ENCODE measurements around the gene NRP1. TPM values are rescaled to one million over a fixed set of nuclear protein-coding genes. Genes with fewer than 3 reads are reported as not detected.

The NRP1 gene
- total RNA-seq, 1 donor from 2014 or later, result 208 TPM

DNA sequence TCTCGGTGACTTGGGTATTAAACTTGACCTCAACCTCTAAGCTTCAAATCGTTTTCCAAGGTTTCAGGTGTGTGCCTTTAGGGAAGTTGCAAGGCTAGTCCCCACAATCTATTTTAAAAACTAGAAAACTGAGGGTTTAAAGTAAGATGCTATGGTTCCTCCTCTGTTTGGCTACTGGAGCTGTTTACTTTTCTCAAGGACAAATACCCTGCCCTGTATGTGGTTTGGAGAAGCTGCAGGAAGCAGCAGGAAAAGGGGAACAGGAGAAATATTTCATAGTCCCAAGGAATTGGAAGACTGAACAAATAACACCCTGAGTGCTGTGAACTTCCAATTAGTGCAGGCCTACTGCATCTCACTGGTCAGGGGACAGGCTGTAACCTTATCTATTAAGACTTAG lies 135.9 kb downstream of the NRP1 start:
- Mint-ChIP-seq H3K36me3 (ENCODE audit: unreplicated experiment) (peaks cover 63% of the 10 kb centered on the region), H3K27me3 (ENCODE audit: unreplicated experiment) (no peaks in the 10 kb centered on the region), H3K4me3 (ENCODE audit: unreplicated experiment) (no peak overlapping the region), H3K27ac (ENCODE audit: unreplicated experiment) (peak overlapping the region; percentile 69), H3K9me3 (ENCODE audit: unreplicated experiment) (no peaks in the 10 kb centered on the region), H3K4me1 (ENCODE audit: unreplicated experiment) (peaks cover 53% of the 10 kb centered on the region)
- TF ChIP-seq, protein P1, sequence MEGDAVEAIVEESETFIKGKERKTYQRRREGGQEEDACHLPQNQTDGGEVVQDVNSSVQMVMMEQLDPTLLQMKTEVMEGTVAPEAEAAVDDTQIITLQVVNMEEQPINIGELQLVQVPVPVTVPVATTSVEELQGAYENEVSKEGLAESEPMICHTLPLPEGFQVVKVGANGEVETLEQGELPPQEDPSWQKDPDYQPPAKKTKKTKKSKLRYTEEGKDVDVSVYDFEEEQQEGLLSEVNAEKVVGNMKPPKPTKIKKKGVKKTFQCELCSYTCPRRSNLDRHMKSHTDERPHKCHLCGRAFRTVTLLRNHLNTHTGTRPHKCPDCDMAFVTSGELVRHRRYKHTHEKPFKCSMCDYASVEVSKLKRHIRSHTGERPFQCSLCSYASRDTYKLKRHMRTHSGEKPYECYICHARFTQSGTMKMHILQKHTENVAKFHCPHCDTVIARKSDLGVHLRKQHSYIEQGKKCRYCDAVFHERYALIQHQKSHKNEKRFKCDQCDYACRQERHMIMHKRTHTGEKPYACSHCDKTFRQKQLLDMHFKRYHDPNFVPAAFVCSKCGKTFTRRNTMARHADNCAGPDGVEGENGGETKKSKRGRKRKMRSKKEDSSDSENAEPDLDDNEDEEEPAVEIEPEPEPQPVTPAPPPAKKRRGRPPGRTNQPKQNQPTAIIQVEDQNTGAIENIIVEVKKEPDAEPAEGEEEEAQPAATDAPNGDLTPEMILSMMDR (IDR thresholded peaks at IDR 0.05), result no peak
- DNase-seq (ENCODE audit: extremely low spot score, unreplicated experiment), result no peak

DNA sequence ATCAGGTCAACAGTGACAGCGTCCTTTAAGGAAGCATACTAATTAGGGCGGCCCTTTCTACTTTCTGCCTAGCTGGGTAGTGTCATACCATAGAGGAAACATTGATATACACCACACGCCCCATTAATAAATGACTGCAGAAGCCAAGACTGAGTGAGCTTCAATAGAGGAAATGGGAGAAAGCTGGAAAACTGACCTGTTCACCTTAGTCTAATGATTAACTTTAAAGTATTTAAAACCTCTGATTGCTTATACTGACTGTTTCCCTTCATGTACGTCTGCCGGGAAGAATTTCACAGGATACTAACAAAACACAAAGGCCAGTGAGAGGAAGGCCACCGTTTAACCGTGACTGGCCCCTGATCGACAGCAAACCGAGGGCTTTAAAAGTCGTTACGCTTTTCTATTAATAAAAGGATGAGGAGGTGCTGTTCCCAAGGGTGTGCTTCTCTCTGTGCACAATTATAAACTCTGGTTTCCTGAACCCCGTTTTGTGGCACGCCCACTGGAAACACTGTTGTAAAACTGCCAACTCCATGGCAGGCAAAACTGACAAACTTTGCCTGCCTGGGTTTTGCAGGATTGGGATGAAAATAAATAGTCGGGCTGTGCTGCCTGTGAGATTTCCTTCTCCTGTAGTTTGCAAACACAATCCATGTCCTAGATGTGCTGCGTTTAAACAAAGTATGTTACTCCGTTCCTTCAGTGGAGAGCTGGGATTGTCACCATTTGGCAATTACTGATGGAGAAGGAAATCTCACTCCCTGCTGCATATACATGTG lies 137.6 kb downstream of the NRP1 start:
- H3K4me3 Mint-ChIP-seq (ENCODE audit: unreplicated experiment), result no peak overlapping the region

DNA sequence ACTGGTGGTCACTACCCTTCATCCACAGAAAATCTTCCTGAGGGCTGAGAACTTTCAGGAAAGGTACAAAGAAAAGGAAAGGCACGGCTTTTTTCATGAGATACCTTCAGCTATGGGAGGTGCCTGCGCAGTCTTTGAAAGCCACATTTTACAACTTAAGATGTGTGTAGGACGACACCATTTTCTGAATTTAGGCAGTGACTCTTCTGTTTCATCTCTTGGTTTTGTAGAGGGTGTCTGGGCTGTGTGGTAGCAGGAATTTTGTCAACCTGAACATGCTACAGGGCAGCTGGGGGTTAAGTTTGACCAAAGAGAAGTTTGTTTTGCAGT lies 138.1 kb downstream of the NRP1 start:
- Mint-ChIP-seq H3K9me3 (ENCODE audit: unreplicated experiment) (no peaks in the 10 kb centered on the region), H3K27ac (ENCODE audit: unreplicated experiment) (peak overlapping the region; percentile 66), H3K27me3 (ENCODE audit: unreplicated experiment) (no peaks in the 10 kb centered on the region), H3K4me3 (ENCODE audit: unreplicated experiment) (no peak overlapping the region), H3K36me3 (ENCODE audit: unreplicated experiment) (peaks cover 55% of the 10 kb centered on the region), H3K4me1 (ENCODE audit: unreplicated experiment) (peaks cover 60% of the 10 kb centered on the region)
- TF ChIP-seq, protein P1 (IDR thresholded peaks at IDR 0.05), result no peak
- DNase-seq (ENCODE audit: extremely low spot score, unreplicated experiment), result peak; percentile 8

More for the DNA sequence above, 137.6 kb downstream of the NRP1 start:
- Mint-ChIP-seq H3K36me3 (ENCODE audit: unreplicated experiment) (peaks cover 56% of the 10 kb centered on the region), H3K9me3 (ENCODE audit: unreplicated experiment) (no peaks in the 10 kb centered on the region), H3K27me3 (ENCODE audit: unreplicated experiment) (no peaks in the 10 kb centered on the region), H3K27ac (ENCODE audit: unreplicated experiment) (peak overlapping the region; percentile 66), H3K4me1 (ENCODE audit: unreplicated experiment) (peaks cover 61% of the 10 kb centered on the region)
- peak; percentile 17 for DNase-seq (ENCODE audit: extremely low spot score, unreplicated experiment)
- TF ChIP-seq, protein P1 (IDR thresholded peaks at IDR 0.05), result no peak

DNA sequence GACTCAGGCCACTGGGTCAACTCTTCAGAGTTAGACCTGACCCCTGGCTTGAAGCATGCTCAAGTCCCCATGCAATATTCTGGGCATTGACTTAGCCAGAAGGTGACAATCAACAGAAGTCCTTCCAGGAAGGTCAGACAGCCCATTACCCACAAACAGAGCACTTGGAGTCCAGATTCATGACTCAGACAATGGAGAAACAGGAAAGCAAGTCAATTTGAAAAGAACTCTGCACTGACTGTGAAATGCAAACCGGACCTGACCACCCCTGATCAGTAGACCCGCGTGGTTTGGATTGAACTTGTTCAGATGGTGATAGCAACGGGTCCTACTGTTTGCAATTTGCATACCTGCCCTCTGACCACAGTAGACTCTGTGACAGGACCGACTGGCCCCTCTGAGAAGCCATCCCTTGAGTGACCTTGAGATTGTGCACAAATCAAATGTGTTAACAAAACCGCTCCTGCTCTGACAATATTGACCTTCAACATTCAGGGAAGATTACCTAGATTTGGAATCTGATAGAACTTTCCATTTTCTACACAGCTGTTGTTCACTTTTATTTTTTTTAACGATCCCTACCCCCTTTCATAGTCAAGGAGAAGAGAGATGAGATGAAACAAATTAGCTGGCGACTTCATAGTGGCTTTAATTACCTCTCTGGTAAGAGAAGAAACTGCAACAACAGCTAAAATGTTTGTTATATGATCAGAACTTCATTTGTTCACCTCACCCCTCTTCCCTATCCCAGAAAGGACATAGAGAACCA lies 138.7 kb downstream of the NRP1 start:
- Mint-ChIP-seq H3K9me3 (ENCODE audit: unreplicated experiment) (no peaks in the 10 kb centered on the region), H3K4me1 (ENCODE audit: unreplicated experiment) (peaks cover 60% of the 10 kb centered on the region), H3K36me3 (ENCODE audit: unreplicated experiment) (peaks cover 51% of the 10 kb centered on the region), H3K27ac (ENCODE audit: unreplicated experiment) (peak overlapping the region; percentile 50), H3K27me3 (ENCODE audit: unreplicated experiment) (no peaks in the 10 kb centered on the region), H3K4me3 (ENCODE audit: unreplicated experiment) (no peak overlapping the region)
- TF ChIP-seq, protein P1 (IDR thresholded peaks at IDR 0.05), result no peak
- DNase-seq (ENCODE audit: extremely low spot score, unreplicated experiment), result peak; percentile 17

Data from osteocyte (in vitro differentiated cells).